ENCODE measurements around the gene WNT9B.

DNA sequence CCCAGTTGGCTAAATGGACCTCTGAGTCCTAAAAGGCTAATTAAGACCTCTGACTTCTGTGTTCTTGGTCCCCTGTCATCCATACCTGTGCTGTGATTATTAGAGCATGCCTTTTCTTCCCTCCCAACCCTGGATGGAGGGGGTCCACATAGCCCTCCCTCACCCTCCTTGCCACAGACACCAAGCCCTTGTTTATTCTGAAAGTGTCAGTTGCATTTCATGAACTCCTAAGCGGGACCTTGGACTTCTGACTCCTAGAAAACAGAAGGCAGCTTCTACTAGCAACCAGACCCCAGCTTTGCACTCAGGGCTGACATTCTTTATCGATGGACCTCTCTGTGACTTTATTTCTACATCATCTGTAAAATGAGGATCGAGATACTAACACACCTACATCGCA is 38.1 kb downstream of the WNT9B start:
- TF ChIP-seq, protein P1, sequence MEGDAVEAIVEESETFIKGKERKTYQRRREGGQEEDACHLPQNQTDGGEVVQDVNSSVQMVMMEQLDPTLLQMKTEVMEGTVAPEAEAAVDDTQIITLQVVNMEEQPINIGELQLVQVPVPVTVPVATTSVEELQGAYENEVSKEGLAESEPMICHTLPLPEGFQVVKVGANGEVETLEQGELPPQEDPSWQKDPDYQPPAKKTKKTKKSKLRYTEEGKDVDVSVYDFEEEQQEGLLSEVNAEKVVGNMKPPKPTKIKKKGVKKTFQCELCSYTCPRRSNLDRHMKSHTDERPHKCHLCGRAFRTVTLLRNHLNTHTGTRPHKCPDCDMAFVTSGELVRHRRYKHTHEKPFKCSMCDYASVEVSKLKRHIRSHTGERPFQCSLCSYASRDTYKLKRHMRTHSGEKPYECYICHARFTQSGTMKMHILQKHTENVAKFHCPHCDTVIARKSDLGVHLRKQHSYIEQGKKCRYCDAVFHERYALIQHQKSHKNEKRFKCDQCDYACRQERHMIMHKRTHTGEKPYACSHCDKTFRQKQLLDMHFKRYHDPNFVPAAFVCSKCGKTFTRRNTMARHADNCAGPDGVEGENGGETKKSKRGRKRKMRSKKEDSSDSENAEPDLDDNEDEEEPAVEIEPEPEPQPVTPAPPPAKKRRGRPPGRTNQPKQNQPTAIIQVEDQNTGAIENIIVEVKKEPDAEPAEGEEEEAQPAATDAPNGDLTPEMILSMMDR (conservative IDR thresholded peaks at IDR 0.05; ENCODE audit: low read depth, low read length) = no peak
- TF ChIP-seq EZH2phosphoT487 (IDR thresholded peaks at IDR 0.05; ENCODE audit: borderline replicate concordance, low read length) (no peak), EZH2 (IDR thresholded peaks at IDR 0.05; ENCODE audit: low read length, unreplicated experiment) (no peak)
